GM10248 (cell line): Measurements from ENCODE around the gene CHRM2.
"Not testable (repeated sequence)": the region's sequence is repeated elsewhere in the genome, so short reads cannot be mapped to it uniquely, and the experiment has no call there.

Experiments
- CTCF ChIA-PET: fragments of 300-600 bp; sonication (Branson Sonifier 250); formaldehyde crosslinking; extraction: SDS; loops from one replicate; lab custom pipeline; 2021; ENCODE audit warnings: antibody characterized with exemption; lab: Yijun Ruan, JAX
- POLR2A ChIA-PET: fragments of 350-650 bp; sonication (Branson Sonifier 250); formaldehyde crosslinking; extraction: SDS; loops from one replicate; lab custom pipeline; 2020; ENCODE audit warnings: antibody characterized with exemption; lab: Yijun Ruan, JAX
- DNase-seq: peaks from one replicate; pipeline ENCODE4 v3.0.0; 2012; ENCODE audit errors: extremely low spot score
- CTCF ChIP-seq: IDR thresholded peaks from 2 replicates; pipeline ENCODE4 v1.5.1; 2012; ENCODE audit warnings: mild to moderate bottlenecking, low read depth; ENCODE audit errors: extremely low read depth, missing control alignments, control extremely low read depth

Gene CHRM2

GRCh38 chr7:136868496-136869000, at the start of gene CHRM2:
CHRM2 (plus strand) TSS chr7:136868652; CDS start chr7:137014866, 146,214 bp downstream.
- CTCF ChIA-PET = interaction anchor here (1.7 kb wide), 1 partner anchor 9 kb away, joined by 5 read pairs; no protein-coding TSS in a partner anchor
- TF ChIP-seq CTCF = no peak
- POLR2A ChIA-PET = no interaction called here
- DNase-seq = no peak

- DNase-seq, CTCF ChIA-PET, POLR2A ChIA-PET: not testable (repeated sequence)
Observed at GRCh38 chr7:136831398-136831797, 37.1 kb upstream of the CHRM2 start.

- TF ChIP-seq CTCF = no peak
- CTCF ChIA-PET = interaction anchor here (1.4 to 1.8 kb wide), 2 partner anchors 9 to 13 kb away, joined by 3 to 4 read pairs; no protein-coding TSS in a partner anchor
- POLR2A ChIA-PET = no interaction called here
- no peak for DNase-seq
Observed at GRCh38 chr7:136845899-136846465, 22.5 kb upstream of the CHRM2 start.

GRCh38 chr7:136847858-136848257, 20.6 kb upstream of the CHRM2 start:
- DNase-seq = no peak
- TF ChIP-seq CTCF = no peak
- CTCF ChIA-PET = interaction anchor here (1.8 kb wide), 1 partner anchor 11 kb away, joined by 4 read pairs; no protein-coding TSS in a partner anchor
- POLR2A ChIA-PET = no interaction called here

GRCh38 chr7:136853654-136854053, 14.8 kb upstream of the CHRM2 start:
- TF ChIP-seq CTCF = no peak
- ChIA-PET POLR2A (no interaction called here), CTCF (interaction anchor here (0.8 to 2.2 kb wide), 3 partner anchors 8 to 11 kb away, joined by 3 to 5 read pairs (median 5); no protein-coding TSS in a partner anchor)
- DNase-seq = no peak

GRCh38 chr7:136857573-136857972, 10.9 kb upstream of the CHRM2 start:
- no peak for DNase-seq
- ChIA-PET POLR2A (no interaction called here), CTCF (no interaction called here)
- no peak for TF ChIP-seq CTCF

GRCh38 chr7:136859803-136860202, 8.6 kb upstream of the CHRM2 start:
- no peak for DNase-seq
- TF ChIP-seq CTCF = no peak
- ChIA-PET CTCF (interaction anchor here (0.6 to 1.7 kb wide), 4 partner anchors 12 to 35 kb away, joined by 3 to 4 read pairs (median 4); no protein-coding TSS in a partner anchor), POLR2A (no interaction called here)
